HepG2 (cell line): ENCODE data around the gene ALDH3A2. TPM values are rescaled to one million over a fixed set of nuclear protein-coding genes. Genes with fewer than 3 reads are reported as not detected.

ENCODE experiments used
- AHDC1 ChIP-seq: sonication (generic); formaldehyde crosslinking; IDR thresholded peaks from 2 replicates; pipeline ENCODE4 v1.5.1; 2020; ENCODE audit warnings: mild to moderate bottlenecking, missing genetic modification reagents, borderline replicate concordance
- ARNT ChIP-seq: fragments of 450-650 bp; IDR thresholded peaks from 2 replicates; pipeline ENCODE4 v1.6.1; 2017
- ATF1 ChIP-seq: IDR thresholded peaks from 2 replicates; pipeline ENCODE4 v1.6.1; 2016; ENCODE audit warnings: mild to moderate bottlenecking, control low read depth
- CHD4 ChIP-seq: fragments of 200-600 bp; sonication (generic); IDR thresholded peaks from 2 replicates; pipeline ENCODE4 v1.7.0; 2017; ENCODE audit warnings: mild to moderate bottlenecking, low read length, borderline replicate concordance
- DMTF1 ChIP-seq: sonication (generic); formaldehyde crosslinking; IDR thresholded peaks from 2 replicates; pipeline ENCODE4 v1.4.0; 2020; ENCODE audit warnings: mild to moderate bottlenecking, missing genetic modification reagents
- ELF1 ChIP-seq: sonication (generic); formaldehyde crosslinking; IDR thresholded peaks from 2 replicates; pipeline ENCODE4 v1.4.0; 2020; ENCODE audit warnings: missing genetic modification reagents
- JARID2 ChIP-seq: sonication (generic); formaldehyde crosslinking; IDR thresholded peaks from 2 replicates; pipeline ENCODE4 v1.8.1; 2023; ENCODE audit warnings: missing genetic modification reagents, inconsistent platforms; ENCODE audit not compliant: insufficient replicate concordance
- RFX1 ChIP-seq: fragments of 450-650 bp; IDR thresholded peaks from 2 replicates; pipeline ENCODE4 v1.6.1; 2017
- RFX3 ChIP-seq: IDR thresholded peaks from 2 replicates; pipeline ENCODE4 v1.6.1; 2016; ENCODE audit warnings: missing biosample characterization, missing genetic modification reagents
- ZBTB49 ChIP-seq: sonication (generic); formaldehyde crosslinking; IDR thresholded peaks from 2 replicates; pipeline ENCODE4 v1.4.0; 2020; ENCODE audit warnings: missing genetic modification reagents, borderline replicate concordance
- ZNF10 ChIP-seq: sonication (generic); formaldehyde crosslinking; IDR thresholded peaks from 2 replicates; pipeline ENCODE4 v1.4.0; 2020; ENCODE audit warnings: mild to moderate bottlenecking, low read depth, missing genetic modification reagents, borderline replicate concordance
- ZSCAN25 ChIP-seq: sonication (generic); formaldehyde crosslinking; IDR thresholded peaks from 2 replicates; pipeline ENCODE4 v1.8.0; 2022; ENCODE audit warnings: mild to moderate bottlenecking, missing genetic modification reagents
- polyA plus RNA-seq, 8 experiments: library from polyadenylated mRNA; depleted of rRNA in 3 of 8; stranded (reverse) in 7 of 8; unstranded in 1 of 8; fragments of >200 nt; fragmentation: Illumina TruSeq in 4 of 8; extraction: Trizol in 4 of 8; gene quantifications; 2 replicates each; pipeline versions ENCODE4 v1.2.1 to v1.2.3, GENCODE V29; 2011 to 2016; ENCODE audit warnings: low read depth in 4 of 8, missing spikeins in 1 of 8, mixed read lengths in 1 of 8; ENCODE audit not compliant: insufficient read depth in 1 of 8
- total RNA-seq, 5 experiments: library from RNA; depleted of rRNA; stranded (reverse); fragments of >200 nt; fragmentation: Illumina TruSeq; extraction: Trizol; gene quantifications; 2 replicates each; pipeline ENCODE4 v1.2.3, GENCODE V29; 2016; ENCODE audit warnings: low read depth in 1 of 5
- TF ChIP-seq, protein P1 (sequence below): sonication (generic); formaldehyde crosslinking; IDR thresholded peaks from 2 replicates; pipeline ENCODE4 v1.5.0; 2020; ENCODE audit warnings: mild to moderate bottlenecking, missing genetic modification reagents, borderline replicate concordance

Gene ALDH3A2
- total and polyA plus RNA-seq, 2 of the 13 experiments (the other 11 are each of a cell fraction or from before 2014, with no cell fraction given), result 80.8 to 180 TPM

- TF ChIP-seq CHD4 (no peak), ZSCAN25 (CRISPR knock-in tag) (no peak), AHDC1 (CRISPR knock-in tag) (0 out of 2 replicates have a peak, but pooled peaks have one; percentile 11), ARNT (no peak), DMTF1 (CRISPR knock-in tag) (no peak), ATF1 (CRISPR knock-in tag) (no peak), ELF1 (CRISPR knock-in tag) (no peak), RFX1 (no peak), RFX3 (no peak), ZBTB49 (CRISPR knock-in tag) (no peak), ZNF10 (no peak), JARID2 (CRISPR knock-in tag) (no peak)
- TF ChIP-seq, protein P1, sequence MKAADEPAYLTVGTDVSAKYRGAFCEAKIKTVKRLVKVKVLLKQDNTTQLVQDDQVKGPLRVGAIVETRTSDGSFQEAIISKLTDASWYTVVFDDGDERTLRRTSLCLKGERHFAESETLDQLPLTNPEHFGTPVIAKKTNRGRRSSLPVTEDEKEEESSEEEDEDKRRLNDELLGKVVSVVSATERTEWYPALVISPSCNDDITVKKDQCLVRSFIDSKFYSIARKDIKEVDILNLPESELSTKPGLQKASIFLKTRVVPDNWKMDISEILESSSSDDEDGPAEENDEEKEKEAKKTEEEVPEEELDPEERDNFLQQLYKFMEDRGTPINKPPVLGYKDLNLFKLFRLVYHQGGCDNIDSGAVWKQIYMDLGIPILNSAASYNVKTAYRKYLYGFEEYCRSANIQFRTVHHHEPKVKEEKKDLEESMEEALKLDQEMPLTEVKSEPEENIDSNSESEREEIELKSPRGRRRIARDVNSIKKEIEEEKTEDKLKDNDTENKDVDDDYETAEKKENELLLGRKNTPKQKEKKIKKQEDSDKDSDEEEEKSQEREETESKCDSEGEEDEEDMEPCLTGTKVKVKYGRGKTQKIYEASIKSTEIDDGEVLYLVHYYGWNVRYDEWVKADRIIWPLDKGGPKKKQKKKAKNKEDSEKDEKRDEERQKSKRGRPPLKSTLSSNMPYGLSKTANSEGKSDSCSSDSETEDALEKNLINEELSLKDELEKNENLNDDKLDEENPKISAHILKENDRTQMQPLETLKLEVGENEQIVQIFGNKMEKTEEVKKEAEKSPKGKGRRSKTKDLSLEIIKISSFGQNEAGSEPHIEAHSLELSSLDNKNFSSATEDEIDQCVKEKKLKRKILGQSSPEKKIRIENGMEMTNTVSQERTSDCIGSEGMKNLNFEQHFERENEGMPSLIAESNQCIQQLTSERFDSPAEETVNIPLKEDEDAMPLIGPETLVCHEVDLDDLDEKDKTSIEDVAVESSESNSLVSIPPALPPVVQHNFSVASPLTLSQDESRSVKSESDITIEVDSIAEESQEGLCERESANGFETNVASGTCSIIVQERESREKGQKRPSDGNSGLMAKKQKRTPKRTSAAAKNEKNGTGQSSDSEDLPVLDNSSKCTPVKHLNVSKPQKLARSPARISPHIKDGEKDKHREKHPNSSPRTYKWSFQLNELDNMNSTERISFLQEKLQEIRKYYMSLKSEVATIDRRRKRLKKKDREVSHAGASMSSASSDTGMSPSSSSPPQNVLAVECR (CRISPR knock-in tag), result no peak
Measured at GRCh38 chr17:19647697-19648474, 665 bp upstream of the ALDH3A2 start (continued).
